Stimulated activated CD4-positive, alpha-beta T cell treated with anti-CD3 and anti-CD28 coated beads, TNF-alpha, amount 100 ng/mL, for 48 hours (primary cell): ENCODE data around the gene FKBP2.

ENCODE experiments used
- DNase-seq, 3 donors: peaks; one replicate each; pipeline ENCODE4 v3.0.0-alpha.2; 2020; ENCODE audit warnings: low read depth in 3 of 3

FKBP2 gene

GRCh38 chr11:64249038-64249437 lies 8.1 kb downstream of the FKBP2 start:
- no peak for DNase-seq

GRCh38 chr11:64249563-64250414 lies 8.9 kb downstream of the FKBP2 start:
- DNase-seq, result no peak

DNA sequence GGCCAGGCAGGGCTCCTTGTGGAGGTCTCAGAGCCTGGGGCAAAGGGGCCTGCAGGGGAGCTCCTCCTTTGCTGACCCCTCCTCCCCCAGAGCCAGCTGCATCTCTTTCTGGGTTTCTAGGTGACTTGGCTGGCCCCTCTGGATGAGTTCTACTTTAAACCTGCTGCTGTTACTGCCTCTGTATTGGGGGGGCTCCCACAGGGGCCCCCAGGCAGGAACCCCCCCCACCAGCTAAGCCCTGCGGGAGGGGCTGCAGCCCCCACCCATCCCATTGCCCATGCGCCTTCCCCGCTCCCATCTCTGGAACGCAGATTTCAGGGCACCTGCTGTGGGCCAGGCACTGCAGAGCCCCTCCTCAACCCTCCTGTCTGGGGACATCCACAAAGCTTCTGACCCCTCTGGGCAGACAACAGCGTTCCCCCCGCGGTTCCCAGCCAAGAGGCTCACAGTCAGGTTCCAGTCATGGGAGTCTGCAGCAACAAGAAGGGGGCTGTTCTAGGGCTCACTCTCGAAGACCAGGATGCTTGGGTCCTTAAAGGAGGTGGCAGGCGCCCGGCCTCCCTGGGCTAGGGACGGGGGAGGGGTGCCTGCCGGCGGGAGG lies 9.6 kb downstream of the FKBP2 start:
- no peak for DNase-seq

DNA sequence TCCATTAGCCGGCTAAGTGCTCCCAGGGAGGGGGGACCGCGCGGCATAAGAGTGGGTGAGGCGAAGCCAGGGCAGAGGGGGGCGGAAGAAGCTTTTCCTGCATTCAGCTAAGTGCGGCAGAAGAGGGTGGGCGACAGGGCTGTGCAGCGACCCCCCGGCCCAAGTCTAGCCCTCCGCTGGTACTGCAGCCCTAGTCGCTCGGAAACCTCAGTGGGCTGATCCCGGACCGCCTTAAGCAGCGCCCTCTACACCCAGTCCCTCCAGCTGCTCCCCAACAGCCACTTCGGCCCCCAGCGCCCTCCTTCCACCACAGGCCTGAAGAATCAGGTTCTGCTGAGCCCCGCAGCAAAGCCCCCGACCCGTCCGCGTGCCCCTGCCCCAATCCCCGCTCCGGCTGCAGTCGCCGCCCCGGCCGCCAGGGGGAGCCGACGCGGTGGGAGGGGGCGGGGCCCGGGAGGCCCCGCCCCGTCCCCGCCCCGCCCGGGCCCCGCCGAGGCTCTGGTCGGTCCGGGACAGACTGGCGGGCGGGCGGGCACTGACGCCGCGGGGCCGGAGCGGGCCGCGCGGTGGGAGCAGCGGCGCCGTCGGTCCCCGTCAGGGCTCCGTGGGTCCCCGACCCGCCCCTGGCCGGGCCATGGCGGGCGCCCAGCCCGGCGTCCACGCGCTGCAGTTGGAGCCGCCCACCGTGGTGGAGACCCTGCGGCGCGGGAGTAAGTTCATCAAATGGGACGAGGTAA lies 10.3 kb downstream of the FKBP2 start, which contains the start of gene PLCB3:
Gene PLCB3 (plus strand): TSS at position 515 of the 737 bp plus-strand sequence. CDS start 120 bp downstream, at position 635.
- DNase-seq, result peak in 1 of 3 donors; percentile 54

DNA sequence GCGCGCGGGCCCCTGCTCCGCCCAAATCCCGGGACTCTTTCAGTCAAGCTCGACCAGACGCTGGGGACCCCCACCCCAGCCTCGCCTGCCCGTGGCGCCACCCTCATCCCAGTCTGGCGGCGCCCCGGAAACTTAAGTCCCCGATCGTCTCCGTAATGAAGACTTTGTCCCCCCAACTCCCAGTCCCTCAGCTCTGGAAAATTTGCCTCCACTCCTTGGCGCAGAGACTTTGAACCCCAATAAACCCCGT lies 10.8 kb downstream of the FKBP2 start:
- DNase-seq, result no peak

DNA sequence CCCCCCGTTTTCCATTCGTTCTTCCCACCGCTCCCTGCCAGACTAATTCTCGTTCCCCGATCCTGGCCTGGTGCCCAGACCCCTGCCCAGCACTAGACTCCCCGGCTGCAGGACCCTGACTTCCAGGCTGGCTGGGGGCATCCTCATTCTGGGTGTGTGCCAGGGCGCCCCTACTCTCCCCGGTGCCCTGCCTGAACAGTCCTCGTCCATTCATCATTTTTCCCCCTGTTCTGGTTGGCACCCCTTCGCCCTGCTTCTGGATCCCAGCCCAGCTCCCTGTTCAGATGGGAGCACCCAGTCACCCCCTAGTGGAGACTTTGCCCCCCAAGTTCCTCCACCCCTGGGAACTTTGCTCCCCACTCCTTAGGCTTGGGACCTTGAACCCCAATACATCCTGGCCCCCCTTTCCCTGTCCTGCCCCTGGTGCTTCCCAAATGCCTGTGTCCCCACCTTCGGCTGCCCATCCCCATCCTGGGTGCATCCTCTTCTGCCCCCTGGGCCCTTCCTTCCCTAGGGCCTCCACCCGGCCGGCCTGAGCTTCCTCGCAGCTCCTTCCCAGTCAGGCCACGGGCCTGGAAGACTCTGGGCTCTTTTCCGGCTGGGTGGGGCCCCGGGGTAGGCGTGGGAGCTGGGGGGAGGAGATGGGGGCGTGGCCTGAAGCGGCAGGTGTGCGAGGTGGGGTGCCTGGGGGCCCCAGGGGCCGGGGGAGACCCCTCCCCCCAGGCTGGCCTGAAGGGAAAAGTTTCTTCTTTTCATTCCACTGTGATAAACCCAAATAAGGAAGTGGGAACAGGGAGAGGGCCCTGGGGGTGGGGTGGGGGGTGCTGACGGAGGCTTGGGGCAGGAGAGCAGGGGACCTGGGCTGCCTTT lies 11.3 kb downstream of the FKBP2 start:
- DNase-seq, result no peak

DNA sequence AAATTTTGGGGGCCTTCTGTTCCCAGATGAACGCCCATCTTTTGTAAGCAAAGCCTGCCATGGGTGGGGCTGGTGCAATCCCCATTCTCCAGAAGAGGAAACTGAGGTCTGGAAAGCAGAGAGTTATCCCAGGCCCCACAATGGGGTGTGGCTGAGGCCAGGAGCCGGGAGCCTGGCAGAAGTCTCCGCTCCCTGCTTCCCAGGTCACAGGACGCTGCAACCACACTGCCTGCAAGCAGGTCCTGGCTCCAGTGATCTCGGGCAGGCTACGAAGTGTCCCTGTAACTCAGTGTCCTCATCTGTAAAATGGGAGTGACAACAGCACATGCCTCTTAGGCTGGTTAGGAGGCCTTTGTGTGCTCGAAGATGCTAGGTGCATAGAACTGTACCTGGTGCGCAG lies 12.1 kb downstream of the FKBP2 start:
- DNase-seq, result no peak

DNA sequence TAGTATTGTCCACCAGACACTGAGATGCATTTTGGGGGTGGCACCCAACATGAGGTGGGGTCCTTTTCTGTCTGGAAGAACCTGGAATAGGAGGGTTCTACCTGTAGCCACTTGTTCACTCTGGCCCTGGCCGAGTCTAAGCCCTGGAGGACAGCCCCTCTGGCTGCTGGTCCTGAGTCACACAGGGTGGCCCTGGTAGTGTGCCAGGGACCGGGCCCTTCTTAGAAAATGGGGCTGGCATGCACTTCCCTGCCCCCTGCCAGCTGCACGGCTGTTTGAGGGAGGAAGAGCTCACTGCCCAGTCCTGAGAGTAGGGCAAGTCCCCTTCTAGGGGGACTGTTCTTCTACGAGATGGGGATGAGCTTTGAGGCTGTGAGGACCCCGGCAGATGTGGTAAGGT lies 12.6 kb downstream of the FKBP2 start:
- no peak for DNase-seq

DNA sequence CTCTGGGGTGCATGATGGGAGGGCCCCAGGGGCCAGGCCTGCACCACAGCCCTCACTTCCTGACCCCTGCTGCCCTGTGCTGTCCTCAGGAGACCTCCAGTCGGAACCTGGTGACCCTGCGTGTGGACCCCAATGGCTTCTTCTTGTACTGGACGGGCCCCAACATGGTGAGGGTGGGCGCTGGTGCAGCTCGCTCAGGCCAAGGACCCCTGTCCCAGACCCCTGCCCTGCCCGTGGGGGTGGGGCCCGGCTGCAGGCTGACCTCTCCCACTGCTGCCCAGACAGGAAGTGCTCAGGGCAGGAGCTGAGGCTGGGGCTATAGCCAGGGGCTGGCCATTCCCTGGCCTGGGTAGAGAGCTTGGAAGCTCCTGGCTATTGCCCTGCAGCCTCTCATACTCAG lies 13.4 kb downstream of the FKBP2 start:
- DNase-seq, result no peak

GRCh38 chr11:64255135-64256128 lies 14.5 kb downstream of the FKBP2 start:
- DNase-seq, result no peak

DNA sequence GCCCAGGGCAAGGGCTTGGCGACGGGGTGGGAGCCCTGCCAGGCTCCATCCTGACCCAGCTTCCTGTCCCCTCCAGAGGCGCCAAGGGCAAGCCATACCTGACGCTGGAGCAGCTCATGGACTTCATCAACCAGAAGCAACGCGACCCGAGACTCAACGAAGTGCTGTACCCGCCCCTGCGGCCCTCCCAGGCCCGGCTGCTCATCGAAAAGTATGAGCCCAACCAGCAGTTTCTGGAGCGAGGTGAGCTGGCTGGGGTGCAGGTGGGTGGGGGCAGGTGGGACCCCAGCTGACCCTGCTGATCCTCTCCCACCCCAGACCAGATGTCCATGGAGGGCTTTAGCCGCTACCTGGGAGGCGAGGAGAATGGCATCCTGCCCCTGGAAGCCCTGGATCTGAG lies 15.4 kb downstream of the FKBP2 start:
- DNase-seq, result no peak

DNA sequence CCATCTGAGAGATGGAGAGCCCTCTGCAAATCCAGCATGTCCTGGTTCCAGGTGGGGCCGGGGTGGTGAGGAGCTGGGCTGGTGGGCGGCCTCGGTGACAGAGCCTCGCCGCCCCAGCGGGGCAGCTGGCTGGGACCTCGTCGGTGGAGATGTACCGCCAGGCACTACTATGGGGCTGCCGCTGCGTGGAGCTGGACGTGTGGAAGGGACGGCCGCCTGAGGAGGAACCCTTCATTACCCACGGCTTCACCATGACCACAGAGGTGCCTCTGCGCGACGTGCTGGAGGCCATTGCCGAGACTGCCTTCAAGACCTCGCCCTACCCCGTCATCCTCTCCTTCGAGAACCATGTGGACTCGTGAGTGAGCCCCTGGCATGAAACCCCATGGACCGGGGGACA lies 17.5 kb downstream of the FKBP2 start:
- DNase-seq, result no peak

DNA sequence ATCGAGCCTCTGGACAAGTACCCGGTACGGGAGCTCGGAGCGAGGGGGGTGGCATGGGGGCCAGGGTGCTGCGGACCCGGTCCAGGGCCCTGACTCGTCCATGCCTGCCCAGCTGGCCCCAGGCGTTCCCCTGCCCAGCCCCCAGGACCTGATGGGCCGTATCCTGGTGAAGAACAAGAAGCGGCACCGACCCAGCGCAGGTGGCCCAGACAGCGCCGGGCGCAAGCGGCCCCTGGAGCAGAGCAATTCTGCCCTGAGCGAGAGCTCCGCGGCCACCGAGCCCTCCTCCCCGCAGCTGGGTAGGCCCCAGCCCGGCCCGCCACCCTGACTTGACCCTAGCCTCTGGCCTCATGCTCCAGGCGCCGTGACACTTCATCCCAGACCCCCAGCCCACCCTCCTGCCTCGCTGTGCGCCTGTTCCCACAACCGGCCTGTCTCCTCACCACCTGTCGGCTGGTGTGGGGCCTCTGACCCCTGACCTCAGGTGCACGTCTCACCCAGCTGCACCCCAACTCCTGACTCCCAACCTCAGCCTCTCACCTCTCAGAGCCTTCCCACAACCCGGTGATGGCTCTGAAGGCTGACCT lies 18.1 kb downstream of the FKBP2 start:
- no peak for DNase-seq

GRCh38 chr11:64259533-64260067 lies 18.7 kb downstream of the FKBP2 start:
- no peak for DNase-seq

- no peak for DNase-seq
These were observed 19.3 kb downstream of the FKBP2 start for GRCh38 chr11:64260147-64260708.

DNA sequence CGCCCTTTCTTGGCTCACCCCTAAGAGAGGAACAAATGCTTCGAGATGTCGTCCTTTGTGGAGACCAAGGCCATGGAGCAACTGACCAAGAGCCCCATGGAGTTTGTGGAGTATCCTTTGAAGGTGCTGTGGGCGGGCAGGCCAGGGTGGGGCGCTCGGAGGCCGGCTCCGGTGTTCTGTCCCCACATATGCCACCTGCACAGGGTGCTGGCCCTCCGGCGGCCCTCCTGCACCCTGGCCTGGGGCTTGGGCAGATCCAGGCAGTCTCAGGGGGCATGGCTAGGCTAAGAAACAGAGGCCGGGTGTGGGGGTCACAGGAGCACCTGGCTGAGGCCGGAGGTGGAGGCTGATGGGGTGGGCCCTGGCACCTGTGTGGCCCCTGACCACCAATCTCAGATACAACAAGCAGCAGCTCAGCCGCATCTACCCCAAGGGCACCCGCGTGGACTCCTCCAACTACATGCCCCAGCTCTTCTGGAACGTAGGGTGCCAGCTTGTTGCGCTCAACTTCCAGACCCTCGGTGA lies 20.7 kb downstream of the FKBP2 start:
- DNase-seq, result no peak

DNA sequence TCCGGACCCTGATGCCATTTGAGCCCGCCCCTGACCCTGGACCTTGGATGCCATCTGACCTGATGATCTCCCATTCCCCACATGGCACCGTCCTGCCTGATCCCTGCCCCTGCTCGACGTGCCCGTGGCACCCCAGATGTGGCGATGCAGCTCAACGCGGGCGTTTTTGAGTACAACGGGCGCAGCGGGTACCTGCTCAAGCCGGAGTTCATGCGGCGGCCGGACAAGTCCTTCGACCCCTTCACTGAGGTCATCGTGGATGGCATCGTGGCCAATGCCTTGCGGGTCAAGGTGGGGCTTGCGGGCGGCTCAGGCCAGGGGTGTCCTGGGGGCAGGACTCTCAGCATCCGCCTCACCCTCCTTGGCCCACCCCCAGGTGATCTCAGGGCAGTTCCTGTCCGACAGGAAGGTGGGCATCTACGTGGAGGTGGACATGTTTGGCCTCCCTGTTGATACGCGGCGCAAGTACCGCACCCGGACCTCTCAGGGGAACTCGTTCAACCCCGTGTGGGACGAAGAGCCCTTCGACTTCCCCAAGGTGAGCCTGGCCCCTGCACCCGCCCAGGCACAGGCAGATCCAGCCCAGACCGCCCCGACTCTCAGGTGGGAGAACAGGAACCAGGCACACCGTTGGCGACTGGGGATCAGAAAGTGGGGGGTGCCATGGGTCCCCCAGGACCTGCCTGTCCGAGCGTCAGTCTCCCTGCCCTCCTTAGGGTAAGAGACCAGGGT lies 21.5 kb downstream of the FKBP2 start:
- DNase-seq, result no peak

DNA sequence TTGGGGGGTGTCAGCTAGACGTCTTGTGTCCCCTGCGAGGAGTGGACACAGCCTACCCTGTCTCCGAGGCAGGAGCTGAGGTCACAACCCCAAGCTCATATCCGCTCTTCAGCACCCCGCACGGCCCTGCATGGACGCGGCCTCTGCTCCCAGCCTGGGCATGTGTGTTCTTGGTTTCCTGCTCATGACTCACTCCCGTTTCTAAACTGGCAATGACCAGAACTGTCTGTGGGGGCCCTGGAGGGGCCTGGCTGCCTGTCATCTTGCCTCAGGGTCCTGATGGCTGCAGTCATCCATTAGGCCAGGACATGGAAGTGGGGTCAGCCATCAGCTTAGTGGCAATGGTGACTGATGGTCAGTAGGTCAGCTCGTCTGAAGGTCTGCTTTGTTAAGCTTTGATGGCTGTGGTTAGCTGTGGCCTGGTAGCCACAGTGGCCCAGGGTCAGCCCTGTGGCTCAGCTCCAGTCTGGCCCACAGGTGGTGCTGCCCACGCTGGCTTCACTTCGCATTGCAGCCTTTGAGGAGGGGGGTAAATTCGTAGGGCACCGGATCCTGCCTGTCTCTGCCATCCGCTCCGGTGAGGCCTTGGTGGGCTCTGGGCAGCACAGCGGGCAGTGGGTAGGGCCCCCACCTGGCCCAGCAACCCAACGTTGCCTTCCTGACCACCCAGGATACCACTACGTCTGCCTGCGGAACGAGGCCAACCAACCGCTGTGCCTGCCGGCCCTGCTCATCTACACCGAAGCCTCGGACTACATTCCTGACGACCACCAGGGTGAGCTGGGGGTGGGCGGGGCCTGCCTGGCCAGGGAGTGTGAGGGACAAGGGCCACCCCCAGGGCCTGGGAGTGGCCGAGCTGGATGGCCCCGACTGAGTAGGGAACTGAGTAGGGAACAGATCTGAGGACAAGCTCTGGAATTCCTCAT lies 22.4 kb downstream of the FKBP2 start:
- DNase-seq, result no peak
